ENCODE data around the gene KMT2E. TPM values are rescaled to one million over a fixed set of nuclear protein-coding genes. Genes with fewer than 3 reads are reported as not detected.

KMT2E gene
- total and polyA plus RNA-seq, 2 donors (not counting 1 experiment from before 2014, with no cell fraction given): 32.4 to 328 TPM

DNA sequence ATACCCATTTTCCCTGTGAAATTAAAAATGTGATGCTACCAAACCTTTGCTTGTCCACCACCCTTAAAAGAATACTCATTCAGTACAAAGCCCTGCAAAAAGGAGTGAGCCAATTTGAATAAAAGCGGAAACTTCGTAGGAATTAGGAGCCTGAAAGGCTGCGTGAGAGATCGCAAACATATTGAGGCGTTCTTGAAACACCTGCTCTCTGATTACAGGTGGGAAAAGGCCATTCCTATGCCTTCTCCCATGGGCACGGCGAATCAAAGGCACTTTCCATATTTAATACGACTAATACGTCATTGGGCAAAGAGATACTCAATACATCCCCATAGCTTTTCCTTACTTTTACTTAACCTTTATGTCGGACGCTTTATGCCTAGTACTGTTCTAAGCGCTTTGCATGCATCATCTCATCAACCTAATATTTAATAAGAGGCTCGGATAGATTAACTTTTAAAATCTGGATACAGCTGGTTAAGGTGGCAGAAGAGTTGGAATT is 30.9 kb upstream of the KMT2E start:
- Mint-ChIP-seq H3K4me1 (peaks cover 77% of the 10 kb centered on the region), H3K27me3 (no peaks in the 10 kb centered on the region), H3K4me3 (peak overlapping the region; percentile 99), H3K9me3 (ENCODE audit: insufficient read depth) (no peaks in the 10 kb centered on the region), H3K27ac (peak overlapping the region; percentile 100)
- Histone ChIP-seq H3K36me3 (replicated peaks in 1 of 2; ENCODE audit: control extremely low read depth in 1 of 2, control insufficient read depth in 1 of 2, extremely low read depth in 1 of 2, insufficient read depth in 2 of 2, low read length in 1 of 2) (peaks cover 3 to 5% of the 10 kb centered on the region in 2 experiments), H3K4me1 (ENCODE audit: control insufficient read depth in 2 of 2, insufficient read depth in 2 of 2, low read length in 2 of 2) (peaks cover 34 to 45% of the 10 kb centered on the region in 2 donors), H2AFZ (ENCODE audit: insufficient read depth, low read depth, low read length, poor library complexity, severe bottlenecking) (peak overlapping the region; percentile 73), H4K20me1 (ENCODE audit: control insufficient read depth, insufficient read depth, low read length, poor library complexity, severe bottlenecking) (no peaks in the 10 kb centered on the region), H3K9me3 (ENCODE audit: control extremely low read depth in 1 of 3, control insufficient read depth in 2 of 3, insufficient read depth in 1 of 3, low read length in 2 of 3) (no peaks in the 10 kb centered on the region), H3K27me3 (replicated peaks in 1 of 4; ENCODE audit: control extremely low read depth in 1 of 4, control insufficient read depth in 3 of 4, insufficient read depth in 4 of 4, low read length in 3 of 4) (no peaks in the 10 kb centered on the region), H3K4me2 (replicated peaks; ENCODE audit: low read depth, low read length, poor library complexity, severe bottlenecking) (peak overlapping the region; percentile 90), H3K79me2 (ENCODE audit: control insufficient read depth, insufficient read depth, low read length) (peaks cover 58% of the 10 kb centered on the region), H3K9ac (ENCODE audit: low read length) (peak overlapping the region; percentile 90), H3K27ac (ENCODE audit: low read length in 2 of 2) (peak overlapping the region in 1 of 2 donors; percentile 96), H3K4me3 (ENCODE audit: control extremely low read depth in 1 of 5, extremely low read depth in 1 of 5, insufficient read depth in 1 of 5, low read depth in 2 of 5, low read length in 4 of 5) (peak overlapping the region; percentile 48 to 87 (median 80))
- intact Hi-C loops (cut with micrococcal nuclease): loop anchor here (5.0 kb wide), 1 partner anchor 101 kb away; no protein-coding TSS in a partner anchor
- WGBS (ENCODE audit: insufficient coverage): 58% methylated on average over 9 of the region's 13 CpGs
- CTCF ChIA-PET: interaction anchor here (1.0 to 11.1 kb wide), 15 partner anchors 9 to 548 kb away, joined by 3 to 282 read pairs (median 7); partner anchors contain the start of genes KMT2E and RINT1
- TF ChIP-seq, protein P1, sequence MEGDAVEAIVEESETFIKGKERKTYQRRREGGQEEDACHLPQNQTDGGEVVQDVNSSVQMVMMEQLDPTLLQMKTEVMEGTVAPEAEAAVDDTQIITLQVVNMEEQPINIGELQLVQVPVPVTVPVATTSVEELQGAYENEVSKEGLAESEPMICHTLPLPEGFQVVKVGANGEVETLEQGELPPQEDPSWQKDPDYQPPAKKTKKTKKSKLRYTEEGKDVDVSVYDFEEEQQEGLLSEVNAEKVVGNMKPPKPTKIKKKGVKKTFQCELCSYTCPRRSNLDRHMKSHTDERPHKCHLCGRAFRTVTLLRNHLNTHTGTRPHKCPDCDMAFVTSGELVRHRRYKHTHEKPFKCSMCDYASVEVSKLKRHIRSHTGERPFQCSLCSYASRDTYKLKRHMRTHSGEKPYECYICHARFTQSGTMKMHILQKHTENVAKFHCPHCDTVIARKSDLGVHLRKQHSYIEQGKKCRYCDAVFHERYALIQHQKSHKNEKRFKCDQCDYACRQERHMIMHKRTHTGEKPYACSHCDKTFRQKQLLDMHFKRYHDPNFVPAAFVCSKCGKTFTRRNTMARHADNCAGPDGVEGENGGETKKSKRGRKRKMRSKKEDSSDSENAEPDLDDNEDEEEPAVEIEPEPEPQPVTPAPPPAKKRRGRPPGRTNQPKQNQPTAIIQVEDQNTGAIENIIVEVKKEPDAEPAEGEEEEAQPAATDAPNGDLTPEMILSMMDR (IDR thresholded peaks at IDR 0.05): no peak
- no peak for TF ChIP-seq EZH2 (IDR thresholded peaks at IDR 0.05; ENCODE audit: borderline replicate concordance, insufficient read depth, low read depth, low read length, poor library complexity, severe bottlenecking)
- POLR2A ChIA-PET: interaction anchor here (0.8 to 7.8 kb wide), 9 partner anchors 26 to 65 kb away, joined by 3 to 101 read pairs (median 10); partner anchors contain the start of gene KMT2E
- no peak for ATAC-seq (ENCODE audit: low read depth)
- no peak for DNase-seq
